Measurements from ENCODE around the gene KIF13A.

KIF13A gene

GRCh38 chr6:17967668-17968518, 19.5 kb downstream of the KIF13A start:
- no peak for DNase-seq (ENCODE audit: low read depth, low spot score)
- Histone ChIP-seq H3K9me3 (ENCODE audit: low read depth, low read length) (no peaks in the 10 kb centered on the region), H3K9ac (ENCODE audit: insufficient read length) (no peak overlapping the region), H3K36me3 (ENCODE audit: insufficient read depth, low read length) (no peaks in the 10 kb centered on the region), H3K27ac (no peak overlapping the region), H3K4me3 (no peak overlapping the region)
- TF ChIP-seq FOXP2 (optimal IDR thresholded peaks at IDR 0.05; ENCODE audit: control extremely low read depth, extremely low read length, insufficient read depth) (no peak), POLR2AphosphoS5 (IDR thresholded peaks at IDR 0.05; ENCODE audit: borderline replicate concordance, low read depth, low read length) (no peak), EZH2 (IDR thresholded peaks at IDR 0.05) (no peak)

GRCh38 chr6:17966451-17966850, 21.0 kb downstream of the KIF13A start:
- no peak overlapping the region for H3K9ac ChIP-seq (ENCODE audit: insufficient read length)
- no peaks in the 10 kb centered on the region for H3K9me3 ChIP-seq (ENCODE audit: low read depth, low read length)
- 0 out of 2 replicates have a peak overlapping the region, but pooled peaks have one; percentile 8 for H3K27ac ChIP-seq
- TF ChIP-seq FOXP2 (optimal IDR thresholded peaks at IDR 0.05; ENCODE audit: control extremely low read depth, extremely low read length, insufficient read depth) (no peak), POLR2AphosphoS5 (IDR thresholded peaks at IDR 0.05; ENCODE audit: borderline replicate concordance, low read depth, low read length) (no peak), EZH2 (IDR thresholded peaks at IDR 0.05) (no peak)
- H3K36me3 ChIP-seq (ENCODE audit: insufficient read depth, low read length) = no peaks in the 10 kb centered on the region
- DNase-seq (ENCODE audit: low read depth, low spot score) = no peak
- H3K4me3 ChIP-seq = no peak overlapping the region

DNA sequence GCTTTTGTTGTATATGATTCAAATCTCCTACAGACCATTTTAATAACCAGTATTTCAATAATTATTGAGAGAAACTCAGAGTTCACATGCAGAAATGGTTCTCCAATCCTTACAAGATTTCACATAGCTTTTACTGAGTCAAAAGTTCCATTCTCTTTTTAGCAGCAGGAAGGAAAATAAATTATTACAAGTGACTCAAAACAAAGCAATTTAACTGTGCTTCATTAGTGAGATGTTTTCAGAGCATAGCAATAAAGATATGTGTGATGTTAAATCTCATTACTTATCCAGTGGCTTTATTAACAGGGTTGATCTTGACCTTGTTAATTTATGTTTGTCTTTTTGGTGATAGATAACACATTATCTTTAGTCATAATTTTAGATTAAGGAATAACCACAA, 22.0 kb downstream of the KIF13A start:
- no peak overlapping the region for H3K4me3 ChIP-seq
- H3K9ac ChIP-seq (ENCODE audit: insufficient read length) = no peak overlapping the region
- TF ChIP-seq POLR2AphosphoS5 (IDR thresholded peaks at IDR 0.05; ENCODE audit: borderline replicate concordance, low read depth, low read length) (no peak), FOXP2 (optimal IDR thresholded peaks at IDR 0.05; ENCODE audit: control extremely low read depth, extremely low read length, insufficient read depth) (no peak), EZH2 (IDR thresholded peaks at IDR 0.05) (no peak)
- no peaks in the 10 kb centered on the region for H3K36me3 ChIP-seq (ENCODE audit: insufficient read depth, low read length)
- H3K9me3 ChIP-seq (ENCODE audit: low read depth, low read length) = no peaks in the 10 kb centered on the region
- H3K27ac ChIP-seq = no peak overlapping the region
- no peak for DNase-seq (ENCODE audit: low read depth, low spot score)

GRCh38 chr6:17964633-17965032, 22.8 kb downstream of the KIF13A start:
- no peak overlapping the region for H3K4me3 ChIP-seq
- no peak overlapping the region for H3K27ac ChIP-seq
- no peaks in the 10 kb centered on the region for H3K36me3 ChIP-seq (ENCODE audit: insufficient read depth, low read length)
- DNase-seq (ENCODE audit: low read depth, low spot score) = no peak
- H3K9me3 ChIP-seq (ENCODE audit: low read depth, low read length) = no peaks in the 10 kb centered on the region
- TF ChIP-seq EZH2 (IDR thresholded peaks at IDR 0.05) (no peak), POLR2AphosphoS5 (IDR thresholded peaks at IDR 0.05; ENCODE audit: borderline replicate concordance, low read depth, low read length) (no peak), FOXP2 (optimal IDR thresholded peaks at IDR 0.05; ENCODE audit: control extremely low read depth, extremely low read length, insufficient read depth) (no peak)
- no peak overlapping the region for H3K9ac ChIP-seq (ENCODE audit: insufficient read length)

- no peak for DNase-seq (ENCODE audit: low read depth, low spot score)
- TF ChIP-seq FOXP2 (optimal IDR thresholded peaks at IDR 0.05; ENCODE audit: control extremely low read depth, extremely low read length, insufficient read depth) (no peak), POLR2AphosphoS5 (IDR thresholded peaks at IDR 0.05; ENCODE audit: borderline replicate concordance, low read depth, low read length) (no peak), EZH2 (IDR thresholded peaks at IDR 0.05) (no peak)
- Histone ChIP-seq H3K4me3 (no peak overlapping the region), H3K27ac (no peak overlapping the region), H3K36me3 (ENCODE audit: insufficient read depth, low read length) (no peaks in the 10 kb centered on the region), H3K9me3 (ENCODE audit: low read depth, low read length) (no peaks in the 10 kb centered on the region), H3K9ac (ENCODE audit: insufficient read length) (no peak overlapping the region)
Observed at GRCh38 chr6:17962436-17963031, 24.9 kb downstream of the KIF13A start.

GRCh38 chr6:17959302-17959701, 28.1 kb downstream of the KIF13A start:
- Histone ChIP-seq H3K9ac (ENCODE audit: insufficient read length) (no peak overlapping the region), H3K27ac (no peak overlapping the region), H3K4me3 (no peak overlapping the region), H3K36me3 (ENCODE audit: insufficient read depth, low read length) (no peaks in the 10 kb centered on the region), H3K9me3 (ENCODE audit: low read depth, low read length) (no peaks in the 10 kb centered on the region)
- no peak for DNase-seq (ENCODE audit: low read depth, low spot score)
- TF ChIP-seq POLR2AphosphoS5 (IDR thresholded peaks at IDR 0.05; ENCODE audit: borderline replicate concordance, low read depth, low read length) = no peak
- TF ChIP-seq FOXP2 (optimal IDR thresholded peaks at IDR 0.05; ENCODE audit: control extremely low read depth, extremely low read length, insufficient read depth) = no peak
- TF ChIP-seq EZH2 (IDR thresholded peaks at IDR 0.05) = no peak

GRCh38 chr6:17957904-17958620, 29.4 kb downstream of the KIF13A start:
- no peak for DNase-seq (ENCODE audit: low read depth, low spot score)
- TF ChIP-seq EZH2 (IDR thresholded peaks at IDR 0.05) (no peak), FOXP2 (optimal IDR thresholded peaks at IDR 0.05; ENCODE audit: control extremely low read depth, extremely low read length, insufficient read depth) (no peak), POLR2AphosphoS5 (IDR thresholded peaks at IDR 0.05; ENCODE audit: borderline replicate concordance, low read depth, low read length) (no peak)
- Histone ChIP-seq H3K9ac (ENCODE audit: insufficient read length) (no peak overlapping the region), H3K9me3 (ENCODE audit: low read depth, low read length) (no peaks in the 10 kb centered on the region), H3K27ac (no peak overlapping the region), H3K36me3 (ENCODE audit: insufficient read depth, low read length) (no peaks in the 10 kb centered on the region), H3K4me3 (no peak overlapping the region)

- no peaks in the 10 kb centered on the region for H3K36me3 ChIP-seq (ENCODE audit: insufficient read depth, low read length)
Observed at GRCh38 chr6:17957498-17957897, 29.9 kb downstream of the KIF13A start.

More at GRCh38 chr6:17957498-17957897, 29.9 kb downstream of the KIF13A start:
- DNase-seq (ENCODE audit: low read depth, low spot score) = no peak
- no peak overlapping the region for H3K4me3 ChIP-seq
- H3K9me3 ChIP-seq (ENCODE audit: low read depth, low read length) = no peaks in the 10 kb centered on the region
- TF ChIP-seq EZH2 (IDR thresholded peaks at IDR 0.05) = no peak
- no peak overlapping the region for H3K9ac ChIP-seq (ENCODE audit: insufficient read length)
- no peak overlapping the region for H3K27ac ChIP-seq

Data from SK-N-MC (cell line).